ENCODE results near the gene ISM2. TPM values are rescaled to one million over a fixed set of nuclear protein-coding genes. Genes with fewer than 3 reads are reported as not detected.

The ISM2 gene
- total and polyA plus RNA-seq, 10 of the 15 experiments (the other 5 are each of a cell fraction or from before 2014, with no cell fraction given) = 0.03 TPM; not detected in 9

GRCh38 chr14:77507762-77508161 is 9.1 kb upstream of the ISM2 start:
- Histone ChIP-seq H3K36me3 (ENCODE audit: control insufficient read depth in 2 of 2, insufficient read depth in 2 of 2, low read length in 1 of 2) (peaks cover 3 to 10% of the 10 kb centered on the region in 2 experiments; a peak in 2 of 4 replicates), H3K4me3 (no peak overlapping the region), H3K4me1 (ENCODE audit: control insufficient read depth, insufficient read depth, low read length) (no peaks in the 10 kb centered on the region), H3K4me2 (ENCODE audit: control insufficient read depth, insufficient read depth) (no peak overlapping the region), H3K9me3 (replicated peaks; ENCODE audit: control insufficient read depth, insufficient read depth, low read length) (no peaks in the 10 kb centered on the region), H3K9ac (ENCODE audit: control insufficient read depth, insufficient read depth, low read length) (no peak overlapping the region), H2AFZ (ENCODE audit: control insufficient read depth, low read depth, low read length) (no peak overlapping the region), H3K79me2 (ENCODE audit: control insufficient read depth, insufficient read depth, low read length) (no peaks in the 10 kb centered on the region), H4K20me1 (ENCODE audit: control insufficient read depth, insufficient read depth) (no peaks in the 10 kb centered on the region), H3K27me3 (replicated peaks in 1 of 2; ENCODE audit: control insufficient read depth in 2 of 2, insufficient read depth in 2 of 2, low read length in 1 of 2) (no peaks in the 10 kb centered on the region), H3K27ac (ENCODE audit: control insufficient read depth, insufficient read depth) (no peak overlapping the region)
- RAD21 ChIA-PET (ENCODE audit: unreplicated experiment) = no interaction called here
- POLR2A ChIA-PET = interaction anchor here (0.9 kb wide), 1 partner anchor 45 kb away, joined by 3 read pairs; no protein-coding TSS in a partner anchor
- SMC1A ChIA-PET (ENCODE audit: uncharacterized antibody, unreplicated experiment) = no interaction called here
- in situ Hi-C loops (cut with MboI) (no loop called here), intact Hi-C loops (cut with micrococcal nuclease; ENCODE audit: unreplicated experiment) (no loop called here)
- CTCF ChIA-PET = interaction anchor here (0.6 to 0.7 kb wide), 2 partner anchors 211 to 1269 kb away, joined by 3 to 4 read pairs; no protein-coding TSS in a partner anchor
- WGBS (ENCODE audit: insufficient coverage, insufficient replicate concordance, low lambda C conversion rate, missing lambda C conversion rate) = 97% methylated on average over 3 of the region's 3 CpGs
- DNase-seq (ENCODE audit: low read depth, low spot score) (no peak), FAIRE-seq (no peak), ATAC-seq (no peak)
- TF ChIP-seq PBX3 (IDR thresholded peaks at IDR 0.05; ENCODE audit: insufficient replicate concordance, low read depth, low read length) (no peak), TBL1XR1 (IDR thresholded peaks at IDR 0.05; ENCODE audit: low read depth, low read length) (no peak), ESRRA (IDR thresholded peaks at IDR 0.05; ENCODE audit: low read length) (no peak), NR2C1 (IDR thresholded peaks at IDR 0.05) (no peak), BRCA1 (IDR thresholded peaks at IDR 0.05; ENCODE audit: low read depth, low read length) (no peak), ZZZ3 (IDR thresholded peaks at IDR 0.05; ENCODE audit: control insufficient read depth, insufficient read length, low read depth) (no peak), DPF2 (IDR thresholded peaks at IDR 0.05) (no peak), ZNF384 (IDR thresholded peaks at IDR 0.05; ENCODE audit: borderline replicate concordance, low read depth, low read length) (no peak), POLR2AphosphoS5 (IDR thresholded peaks at IDR 0.05; ENCODE audit: low read length) (no peak), NFYA (IDR thresholded peaks at IDR 0.05; ENCODE audit: borderline replicate concordance, low read depth, low read length) (no peak), IRF3 (IDR thresholded peaks at IDR 0.05) (no peak)
- no TSS peak for BruUV-seq (replicated peaks)
